SU-DHL-6 (cell line): ENCODE measurements around the gene VPS29.

Experiments used
- H2AFZ ChIP-seq: fragments of 200-600 bp; sonication (generic); 2 replicates; pipeline ENCODE4 v1.6.1; 2014; ENCODE audit warnings: low read depth, mild to moderate bottlenecking, moderate library complexity, mixed read lengths, antibody characterized with exemption, low read length; ENCODE audit not compliant: severe bottlenecking
- H3F3A ChIP-seq: fragments of 200-600 bp; shearing (Covaris generic); 2 replicates; pipeline ENCODE4 v1.6.0; 2016; ENCODE audit warnings: antibody characterized with exemption, mild to moderate bottlenecking; ENCODE audit not compliant: insufficient read depth
- H3K27ac ChIP-seq: fragments of 200-600 bp; sonication (generic); 2 replicates; pipeline ENCODE4 v1.5.1; 2016; ENCODE audit warnings: low read depth, mild to moderate bottlenecking, low read length, moderate library complexity, mixed read lengths
- H3K27me3 ChIP-seq: fragments of 200-600 bp; sonication (generic), shearing (Covaris generic); 2 replicates; pipeline ENCODE4 v1.6.0; 2014; ENCODE audit warnings: mild to moderate bottlenecking, low read length
- H3K36me3 ChIP-seq: fragments of 200-600 bp; sonication (generic); 2 replicates; pipeline ENCODE4 v1.6.1; 2014; ENCODE audit warnings: mild to moderate bottlenecking, low read length, mixed read lengths
- H3K4me2 ChIP-seq: fragments of 300-600, 200-600 bp; shearing (Covaris generic), sonication (generic); 2 replicates; pipeline ENCODE4 v1.6.0; 2014; ENCODE audit warnings: low read length, low read depth, mild to moderate bottlenecking; ENCODE audit not compliant: poor library complexity, severe bottlenecking
- H3K4me3 ChIP-seq: fragments of 200-600 bp; sonication (generic); 2 replicates; pipeline ENCODE4 v1.5.1; 2014; ENCODE audit warnings: antibody characterized with exemption, low read length, mild to moderate bottlenecking, mixed read lengths; ENCODE audit not compliant: insufficient read depth, poor library complexity, severe bottlenecking
- H3K79me2 ChIP-seq: fragments of 200-600 bp; sonication (generic); 2 replicates; pipeline ENCODE4 v1.6.1; 2014; ENCODE audit warnings: mild to moderate bottlenecking, low read length, moderate library complexity; ENCODE audit not compliant: insufficient read depth
- H3K9ac ChIP-seq: fragments of 200-600 bp; sonication (generic); 2 replicates; pipeline ENCODE4 v1.7.0; 2014; ENCODE audit warnings: mild to moderate bottlenecking, low read length
- H3K9me2 ChIP-seq: fragments of 200-600 bp; sonication (generic); replicated peaks from 2 replicates; pipeline ENCODE4 v1.6.1; 2014; ENCODE audit warnings: low read length; ENCODE audit not compliant: insufficient read depth
- H3K9me3 ChIP-seq: fragments of 200-600 bp; sonication (generic); 2 replicates; pipeline ENCODE4 v1.6.1; 2014; ENCODE audit warnings: low read length, mixed read lengths; ENCODE audit not compliant: insufficient read depth
- H4K20me1 ChIP-seq: fragments of 200-600 bp; sonication (generic); 2 replicates; pipeline ENCODE4 v1.6.1; 2014; ENCODE audit warnings: low read depth, mild to moderate bottlenecking, antibody characterized with exemption, low read length, moderate library complexity, mixed read lengths
- CTCF ChIP-seq: fragments of 200-600 bp; sonication (generic); IDR thresholded peaks from one replicate; pipeline ENCODE4 v1.5.1; 2017; ENCODE audit warnings: antibody characterized with exemption, mild to moderate bottlenecking, low read length, moderate library complexity; ENCODE audit not compliant: insufficient read depth, poor library complexity, severe bottlenecking
- EZH2phosphoT487 ChIP-seq: fragments of 200-600 bp; sonication (generic), shearing (Covaris generic); conservative IDR thresholded peaks from 2 replicates; pipeline ENCODE4 v1.6.1; 2018; ENCODE audit warnings: mild to moderate bottlenecking, antibody characterized with exemption, low read length, moderate library complexity, mixed read lengths

The VPS29 gene

GRCh38 chr12:110514363-110514762, 12.5 kb upstream of the VPS29 start:
- H3K27me3 ChIP-seq, result no peaks in the 10 kb centered on the region
- no peaks in the 10 kb centered on the region for H3K9me3 ChIP-seq
- H2AFZ ChIP-seq, result no peak overlapping the region
- no peaks in the 10 kb centered on the region for H3K9me2 ChIP-seq
- no peaks in the 10 kb centered on the region for H3K79me2 ChIP-seq
- no peaks in the 10 kb centered on the region for H4K20me1 ChIP-seq
- no peaks in the 10 kb centered on the region for H3F3A ChIP-seq
- no peak overlapping the region for H3K9ac ChIP-seq
- H3K4me2 ChIP-seq, result no peak overlapping the region
- no peaks in the 10 kb centered on the region for H3K36me3 ChIP-seq
- H3K27ac ChIP-seq, result no peak overlapping the region
- no peak for TF ChIP-seq EZH2phosphoT487
- no peak for TF ChIP-seq CTCF
- no peak overlapping the region for H3K4me3 ChIP-seq

GRCh38 chr12:110513842-110514241, 11.9 kb upstream of the VPS29 start:
- Histone ChIP-seq H3K79me2 (no peaks in the 10 kb centered on the region), H3K4me3 (no peak overlapping the region), H3F3A (no peaks in the 10 kb centered on the region), H3K27me3 (no peaks in the 10 kb centered on the region), H3K36me3 (no peaks in the 10 kb centered on the region), H4K20me1 (no peaks in the 10 kb centered on the region), H3K9ac (no peak overlapping the region), H2AFZ (no peak overlapping the region), H3K9me3 (no peaks in the 10 kb centered on the region), H3K27ac (no peak overlapping the region), H3K9me2 (no peaks in the 10 kb centered on the region), H3K4me2 (no peak overlapping the region)
- TF ChIP-seq EZH2phosphoT487, result no peak
- no peak for TF ChIP-seq CTCF

- Histone ChIP-seq H3K9ac (no peak overlapping the region), H3F3A (peaks cover 8% of the 10 kb centered on the region), H2AFZ (no peak overlapping the region), H3K36me3 (no peaks in the 10 kb centered on the region), H3K4me3 (no peak overlapping the region), H3K9me3 (no peaks in the 10 kb centered on the region), H4K20me1 (no peaks in the 10 kb centered on the region), H3K27ac (no peak overlapping the region), H3K79me2 (no peaks in the 10 kb centered on the region), H3K9me2 (no peaks in the 10 kb centered on the region), H3K27me3 (no peaks in the 10 kb centered on the region), H3K4me2 (no peak overlapping the region)
- TF ChIP-seq CTCF, result no peak
- TF ChIP-seq EZH2phosphoT487, result no peak
Measured at GRCh38 chr12:110508071-110508586, 6.2 kb upstream of the VPS29 start.
